ENCODE measurements around the gene PTK7.

- TF ChIP-seq CTCF (conservative IDR thresholded peaks at IDR 0.05) (no peak), EZH2 (IDR thresholded peaks at IDR 0.05; ENCODE audit: low read depth) (no peak)
Observed at GRCh38 chr6:43186019-43186418, 109.9 kb downstream of the PTK7 start.

All from PC-9 (cell line).